Right ventricle myocardium inferior (tissue), 1 donor: Measurements from ENCODE around the gene BCL11B. TPM values are rescaled to one million over a fixed set of nuclear protein-coding genes. Genes with fewer than 3 reads are reported as not detected.

Experiments used
- ATAC-seq: fragments of 200-7000 bp; cut with Tn5 transposase; one replicate; pipeline ENCODE4 v1.9.1; 2020; ENCODE audit warnings: mild to moderate bottlenecking, moderate library complexity
- DNase-seq: peaks from one replicate; pipeline ENCODE4 v3.0.0; 2021; ENCODE audit errors: missing footprints
- intact Hi-C: fragments of 100-400 bp; cut with DNase I; formaldehyde crosslinking; loops from one replicate; pipeline ENCODE4 v1.11.0; 2022
- long read RNA-seq: library from polyadenylated mRNA; unstranded; transcript quantifications from one replicate; pipeline ENCODE4 v2.0.0, GENCODE V29; 2021
- total RNA-seq: library from RNA; stranded (reverse); fragmentation: NEBNext Ultra II Directional; extraction: Animal tissue kit (Norgen Biotek cat#: 25700); gene quantifications from one replicate; pipeline ENCODE4 v1.2.1, GENCODE V29; 2021
- donor health status: DM: no; HTN: yes; CAD: no; lungs with severe emphysema.

Gene BCL11B
- total RNA-seq = 0.14 TPM
- long read RNA-seq = 0 reads

DNA sequence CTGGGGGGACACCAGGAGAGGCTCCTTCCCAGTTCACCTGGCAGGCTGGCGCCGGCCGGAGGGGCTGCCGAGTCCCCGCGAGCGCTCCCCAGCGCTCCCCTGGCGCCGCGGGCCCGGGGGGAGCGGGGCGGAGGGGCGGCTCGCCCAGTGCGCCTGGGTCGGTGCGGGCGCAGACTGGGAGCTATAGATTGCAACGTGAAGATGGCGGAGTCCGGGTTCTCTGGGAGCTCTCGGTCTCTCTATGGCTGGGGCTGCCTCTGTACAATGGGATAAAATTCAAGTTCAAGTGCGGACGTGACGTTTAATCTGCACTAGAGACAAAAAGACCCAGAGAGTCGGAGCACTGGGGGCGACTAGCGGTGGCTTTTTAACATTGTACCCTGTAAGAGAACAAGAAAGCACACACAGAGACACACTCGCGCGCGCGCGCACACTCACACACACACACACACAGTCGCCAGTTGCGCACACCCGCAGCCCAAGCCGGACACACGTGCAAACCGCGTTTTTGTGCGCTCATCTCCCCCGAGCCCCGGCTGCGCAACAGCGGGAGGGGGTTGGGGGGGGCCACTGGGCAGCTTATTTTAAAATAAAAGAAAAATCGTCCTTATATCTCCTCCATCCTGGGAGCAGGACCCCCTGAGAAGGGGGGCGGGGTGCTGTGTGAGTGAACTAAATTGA lies at the start of gene BCL11B:
Gene BCL11B (minus strand): TSS at position 247 of the 681 bp plus-strand sequence. CDS start 979 bp downstream, outside the sequence.
- no peak for DNase-seq
- ATAC-seq = peak; percentile 38
- intact Hi-C loops = no loop called here

GRCh38 chr14:99321236-99321925 lies 49.4 kb upstream of the BCL11B start:
- DNase-seq = no peak
- intact Hi-C loops = loop anchor here (10.0 kb wide), 1 partner anchor 93 kb away; no protein-coding TSS in a partner anchor
- ATAC-seq = no peak

- intact Hi-C loops = loop anchor here (10.0 kb wide), 1 partner anchor 94 kb away; no protein-coding TSS in a partner anchor
- DNase-seq (no peak), ATAC-seq (no peak)
These were observed 48.7 kb upstream of the BCL11B start for GRCh38 chr14:99320621-99321235.

GRCh38 chr14:99320105-99320572 lies 48.1 kb upstream of the BCL11B start:
- DNase-seq = no peak
- peak; percentile 61 for ATAC-seq
- intact Hi-C loops = loop anchor here (10.0 kb wide), 1 partner anchor 95 kb away; no protein-coding TSS in a partner anchor

DNA sequence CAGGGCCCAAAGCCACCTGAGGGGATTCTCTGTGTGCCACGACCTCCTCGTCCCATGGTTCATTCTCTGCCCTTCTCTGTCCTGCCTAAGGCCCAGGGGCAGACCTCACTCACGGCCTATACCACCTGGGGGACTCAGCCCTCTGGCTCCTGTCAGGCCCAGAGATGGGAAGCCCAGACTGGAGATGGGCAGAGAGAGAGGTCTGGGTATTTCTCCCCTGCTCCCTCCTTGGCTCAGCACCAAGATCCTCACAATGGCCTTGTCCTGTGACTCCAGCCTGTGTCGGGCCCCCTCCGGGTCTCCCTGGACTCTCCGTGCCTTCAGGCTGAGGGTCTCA lies 46.9 kb upstream of the BCL11B start:
- intact Hi-C loops = no loop called here
- ATAC-seq = no peak
- no peak for DNase-seq

- intact Hi-C loops = no loop called here
- DNase-seq (no peak), ATAC-seq (no peak)
These were observed 46.3 kb upstream of the BCL11B start for GRCh38 chr14:99318091-99318958.

- intact Hi-C loops = no loop called here
- ATAC-seq (no peak), DNase-seq (no peak)
These were observed 45.5 kb upstream of the BCL11B start for GRCh38 chr14:99317231-99318090.

- intact Hi-C loops = no loop called here
- no peak for DNase-seq
- no peak for ATAC-seq
These were observed 44.5 kb upstream of the BCL11B start for GRCh38 chr14:99316281-99317163.

DNA sequence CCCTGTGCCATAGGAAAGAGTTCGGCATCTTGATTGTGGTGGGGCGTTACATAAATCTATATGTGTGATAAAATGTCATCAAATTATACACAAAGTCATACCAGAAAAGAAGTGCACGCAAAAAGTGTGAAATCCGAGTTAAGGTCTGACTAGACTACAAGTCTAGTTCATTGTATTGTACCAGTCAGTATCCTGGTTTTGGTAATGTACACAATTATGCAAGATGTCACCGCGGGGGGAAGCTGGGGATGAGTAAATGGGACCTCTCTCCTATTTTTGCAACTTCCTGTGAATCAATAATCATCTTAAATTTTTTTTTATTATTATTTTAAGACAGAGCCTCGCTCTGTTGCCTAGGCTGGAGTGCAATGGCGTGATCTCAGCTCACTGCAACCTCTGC lies 43.2 kb upstream of the BCL11B start:
- no peak for ATAC-seq
- intact Hi-C loops = no loop called here
- DNase-seq = no peak

- ATAC-seq (no peak), DNase-seq (no peak)
- intact Hi-C loops = no loop called here
These were observed 42.6 kb upstream of the BCL11B start for GRCh38 chr14:99314623-99315022.

DNA sequence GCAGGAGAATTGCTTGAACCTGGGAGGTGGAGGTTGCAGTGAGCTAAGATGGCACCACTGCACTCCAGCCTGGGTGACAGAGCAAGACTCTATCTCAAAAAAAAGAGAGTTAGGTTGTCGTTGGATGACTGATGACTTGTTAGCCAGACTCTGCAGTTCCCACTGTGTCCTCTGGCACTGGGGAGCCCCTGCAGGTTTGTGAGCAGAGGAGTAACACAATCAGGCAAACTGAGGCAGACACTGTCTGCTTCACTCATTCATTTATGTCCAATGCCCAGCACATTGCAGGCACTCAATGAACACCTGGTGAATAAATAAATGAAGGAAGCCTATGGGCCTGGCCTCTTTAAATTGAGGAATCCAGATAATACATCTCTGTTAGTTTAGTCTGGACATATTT lies 41.2 kb upstream of the BCL11B start:
- intact Hi-C loops = no loop called here
- ATAC-seq (no peak), DNase-seq (no peak)

DNA sequence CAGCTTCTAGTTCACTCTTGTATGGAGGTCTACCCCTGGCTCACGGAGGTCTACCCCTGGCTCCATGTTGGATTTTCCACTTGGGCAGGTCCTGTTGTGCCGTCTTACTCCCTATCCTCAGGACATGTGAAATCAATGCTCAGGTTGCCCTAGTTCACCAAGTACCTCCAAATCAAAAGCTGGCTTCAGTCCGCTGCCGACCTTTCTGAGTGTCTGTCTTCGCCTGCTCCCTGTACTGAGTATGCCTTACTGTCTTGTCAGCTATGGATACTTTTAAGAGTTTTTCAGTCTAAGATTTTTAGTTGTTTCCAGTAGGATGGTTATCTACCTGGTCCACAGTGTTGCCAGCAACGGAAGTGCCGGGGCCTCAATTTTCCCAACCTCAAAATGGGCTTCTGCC lies 40.1 kb upstream of the BCL11B start:
- DNase-seq = no peak
- ATAC-seq = no peak
- intact Hi-C loops = no loop called here

GRCh38 chr14:99309220-99309766 lies 37.3 kb upstream of the BCL11B start:
- intact Hi-C loops = no loop called here
- DNase-seq (no peak), ATAC-seq (no peak)

- ATAC-seq = no peak
- intact Hi-C loops = no loop called here
- DNase-seq = no peak
These were observed 32.2 kb upstream of the BCL11B start for GRCh38 chr14:99304208-99304607.

DNA sequence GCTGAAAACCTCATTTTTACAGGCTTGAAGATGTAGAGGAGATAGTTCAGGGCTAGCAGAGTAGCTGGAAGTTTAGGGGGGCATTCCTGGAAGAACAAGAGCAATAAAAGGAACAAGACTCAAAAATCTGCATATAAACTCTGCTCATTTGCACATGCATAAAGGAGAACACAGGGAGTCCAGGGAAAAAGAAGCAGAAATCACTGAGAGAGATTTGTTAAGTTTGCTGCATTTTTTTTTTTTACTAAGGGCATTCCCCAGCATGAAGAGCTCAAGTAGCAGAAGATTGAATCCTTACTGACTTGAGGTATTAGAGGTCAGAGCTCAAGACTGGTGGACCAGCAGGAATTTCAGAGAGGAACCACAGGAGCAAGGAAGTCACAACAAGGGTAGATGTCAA lies 28.2 kb upstream of the BCL11B start:
- ATAC-seq (no peak), DNase-seq (no peak)
- intact Hi-C loops = no loop called here

DNA sequence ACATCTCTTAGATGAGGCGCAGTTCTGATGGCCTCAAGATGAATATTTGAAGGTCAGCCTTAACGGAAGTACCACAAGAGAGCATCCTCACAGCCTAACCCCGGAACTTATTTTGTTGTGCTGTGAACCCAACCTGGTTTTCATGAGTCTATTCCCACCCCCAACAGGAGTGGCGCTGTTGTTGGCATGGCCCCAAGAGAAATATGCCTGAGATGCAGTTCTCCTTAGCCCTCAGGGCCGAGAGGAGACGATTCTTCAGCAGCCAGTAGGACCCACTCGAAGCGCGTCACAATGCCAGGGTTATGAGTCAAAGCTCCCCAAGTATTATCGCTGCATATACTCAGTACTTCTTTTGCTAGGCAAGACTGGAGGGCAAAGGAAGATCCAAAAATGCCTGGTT lies 24.5 kb upstream of the BCL11B start:
- DNase-seq = no peak
- no peak for ATAC-seq

More for the DNA sequence above, 24.5 kb upstream of the BCL11B start:
- intact Hi-C loops = no loop called here
